Upper lobe of right lung (tissue), 1 donor: Measurements from ENCODE around the gene FBLN1. TPM values are rescaled to one million over a fixed set of nuclear protein-coding genes. Genes with fewer than 3 reads are reported as not detected.

Experiments
- ATAC-seq: fragments of 200-7000 bp; cut with Tn5 transposase; one replicate; pipeline ENCODE4 v1.9.1; 2020; ENCODE audit warnings: mild to moderate bottlenecking, moderate library complexity
- DNase-seq: peaks from one replicate; pipeline ENCODE4 v3.0.0-alpha.2; 2020
- H3K27ac ChIP-seq: fragments of 200-600 bp; one replicate; pipeline ENCODE4 v1.8.0; 2022
- H3K27me3 ChIP-seq: fragments of 200-600 bp; one replicate; pipeline ENCODE4 v1.8.0; 2022; ENCODE audit warnings: mild to moderate bottlenecking
- H3K36me3 ChIP-seq: fragments of 200-600 bp; one replicate; pipeline ENCODE4 v1.8.0; 2022
- H3K4me1 ChIP-seq: fragments of 200-600 bp; one replicate; pipeline ENCODE4 v1.8.0; 2022
- H3K4me3 ChIP-seq: fragments of 200-600 bp; one replicate; pipeline ENCODE4 v1.8.0; 2022; ENCODE audit warnings: mild to moderate bottlenecking
- H3K9me3 ChIP-seq: fragments of 200-600 bp; one replicate; pipeline ENCODE4 v1.8.0; 2022
- intact Hi-C: fragments of 100-400 bp; cut with DNase I; formaldehyde crosslinking; loops from one replicate; pipeline ENCODE4 v1.11.0; 2022
- total RNA-seq: library from RNA; stranded (reverse); fragmentation: NEBNext Ultra II Directional; extraction: Animal tissue kit (Norgen Biotek cat#: 25700); gene quantifications from one replicate; pipeline ENCODE4 v1.2.1, GENCODE V29; 2021
- TF ChIP-seq, protein P1 (sequence below): fragments of 200-600 bp; IDR thresholded peaks from one replicate; pipeline ENCODE4 v1.8.0; 2022; ENCODE audit warnings: antibody characterized with exemption
- donor health status: DM: no; HTN: yes; CAD: no; lungs with severe emphysema.

FBLN1 gene
- total RNA-seq, 1 donor from 2014 or later: 272 TPM

- TF ChIP-seq, protein P1, sequence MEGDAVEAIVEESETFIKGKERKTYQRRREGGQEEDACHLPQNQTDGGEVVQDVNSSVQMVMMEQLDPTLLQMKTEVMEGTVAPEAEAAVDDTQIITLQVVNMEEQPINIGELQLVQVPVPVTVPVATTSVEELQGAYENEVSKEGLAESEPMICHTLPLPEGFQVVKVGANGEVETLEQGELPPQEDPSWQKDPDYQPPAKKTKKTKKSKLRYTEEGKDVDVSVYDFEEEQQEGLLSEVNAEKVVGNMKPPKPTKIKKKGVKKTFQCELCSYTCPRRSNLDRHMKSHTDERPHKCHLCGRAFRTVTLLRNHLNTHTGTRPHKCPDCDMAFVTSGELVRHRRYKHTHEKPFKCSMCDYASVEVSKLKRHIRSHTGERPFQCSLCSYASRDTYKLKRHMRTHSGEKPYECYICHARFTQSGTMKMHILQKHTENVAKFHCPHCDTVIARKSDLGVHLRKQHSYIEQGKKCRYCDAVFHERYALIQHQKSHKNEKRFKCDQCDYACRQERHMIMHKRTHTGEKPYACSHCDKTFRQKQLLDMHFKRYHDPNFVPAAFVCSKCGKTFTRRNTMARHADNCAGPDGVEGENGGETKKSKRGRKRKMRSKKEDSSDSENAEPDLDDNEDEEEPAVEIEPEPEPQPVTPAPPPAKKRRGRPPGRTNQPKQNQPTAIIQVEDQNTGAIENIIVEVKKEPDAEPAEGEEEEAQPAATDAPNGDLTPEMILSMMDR: no peak
- peak; percentile 18 for DNase-seq
- Histone ChIP-seq H3K27me3 (peaks cover 3% of the 10 kb centered on the region), H3K4me1 (peaks cover 18% of the 10 kb centered on the region), H3K4me3 (no peak overlapping the region), H3K9me3 (no peaks in the 10 kb centered on the region), H3K36me3 (no peaks in the 10 kb centered on the region), H3K27ac (no peak overlapping the region)
- no peak for ATAC-seq
- intact Hi-C loops: loop anchor here (5.0 to 10.0 kb wide), 2 partner anchors 224 to 332 kb away; no protein-coding TSS in a partner anchor
Measured at GRCh38 chr22:45640291-45640940, 137.7 kb downstream of the FBLN1 start.

GRCh38 chr22:45640941-45641621 is 138.4 kb downstream of the FBLN1 start:
- Histone ChIP-seq H3K4me1 (peaks cover 18% of the 10 kb centered on the region), H3K27me3 (peaks cover 6% of the 10 kb centered on the region), H3K27ac (no peak overlapping the region), H3K36me3 (no peaks in the 10 kb centered on the region), H3K4me3 (no peak overlapping the region), H3K9me3 (no peaks in the 10 kb centered on the region)
- peak; percentile 62 for DNase-seq
- TF ChIP-seq, protein P1: no peak
- no peak for ATAC-seq
- intact Hi-C loops: loop anchor here (5.0 to 10.0 kb wide), 2 partner anchors 224 to 331 kb away; no protein-coding TSS in a partner anchor

- Histone ChIP-seq H3K4me3 (no peak overlapping the region), H3K27me3 (peaks cover 7% of the 10 kb centered on the region), H3K36me3 (no peaks in the 10 kb centered on the region), H3K9me3 (no peaks in the 10 kb centered on the region), H3K4me1 (peaks cover 18% of the 10 kb centered on the region), H3K27ac (no peak overlapping the region)
- no peak for DNase-seq
- intact Hi-C loops: loop anchor here (5.0 to 10.0 kb wide), 2 partner anchors 222 to 329 kb away; no protein-coding TSS in a partner anchor
- ATAC-seq: no peak
- TF ChIP-seq, protein P1: no peak
Measured at GRCh38 chr22:45642986-45643385, 140.3 kb downstream of the FBLN1 start.

DNA sequence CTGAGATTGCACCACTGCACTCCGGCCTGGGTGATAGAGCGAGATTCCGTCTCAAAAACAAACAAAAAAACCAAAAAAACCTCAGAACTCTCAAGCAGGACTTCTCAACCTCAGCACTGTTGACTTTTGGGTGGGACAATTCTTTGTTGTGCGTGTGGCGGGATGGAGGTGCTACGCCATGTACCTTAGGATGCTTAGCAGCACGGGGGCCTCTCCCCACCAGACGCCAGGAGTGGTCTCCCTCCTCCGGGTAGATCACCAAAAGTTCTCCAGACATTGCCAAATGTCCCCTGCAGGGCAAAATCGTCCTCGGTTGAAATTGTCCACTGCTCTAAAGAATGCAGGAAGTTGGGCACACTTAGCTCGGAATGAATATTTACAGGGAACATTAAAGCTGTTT is 142.0 kb downstream of the FBLN1 start:
- ATAC-seq (no peak), DNase-seq (peak; percentile 37)
- TF ChIP-seq, protein P1: no peak
- no peak overlapping the region for H3K4me3 ChIP-seq
- H3K9me3 ChIP-seq: no peaks in the 10 kb centered on the region
- H3K27me3 ChIP-seq: peaks cover 7% of the 10 kb centered on the region
- no peaks in the 10 kb centered on the region for H3K36me3 ChIP-seq
- no peak overlapping the region for H3K27ac ChIP-seq
- H3K4me1 ChIP-seq: peaks cover 2% of the 10 kb centered on the region
- intact Hi-C loops: loop anchor here (5.0 to 10.0 kb wide), 2 partner anchors 220 to 328 kb away; no protein-coding TSS in a partner anchor

GRCh38 chr22:45645150-45645525 is 142.5 kb downstream of the FBLN1 start:
- Histone ChIP-seq H3K4me3 (no peak overlapping the region), H3K27me3 (peaks cover 7% of the 10 kb centered on the region), H3K9me3 (no peaks in the 10 kb centered on the region), H3K27ac (no peak overlapping the region), H3K36me3 (no peaks in the 10 kb centered on the region), H3K4me1 (no peaks in the 10 kb centered on the region)
- DNase-seq (no peak), ATAC-seq (peak; percentile 3)
- intact Hi-C loops: loop anchor here (10.0 kb wide), 1 partner anchor 220 kb away; no protein-coding TSS in a partner anchor
- TF ChIP-seq, protein P1: no peak
